Suprapubic skin (tissue), 4 donors: Measurements from ENCODE around the gene NT5C3A. TPM values are rescaled to one million over a fixed set of nuclear protein-coding genes. Genes with fewer than 3 reads are reported as not detected.
"Not testable (repeated sequence)": the region's sequence is repeated elsewhere in the genome, so short reads cannot be mapped to it uniquely, and the experiment has no call there.

Experiments used
- DNase-seq, 2 donors: peaks; one replicate each; pipeline ENCODE4 v3.0.0-alpha.2; 2019; ENCODE audit warnings: low spot score in 2 of 2
- H3K27ac ChIP-seq: fragments of 200-600 bp; sonication (generic); one replicate; pipeline ENCODE4 v1.5.1; 2019
- H3K27me3 ChIP-seq: fragments of 200-600 bp; sonication (generic); one replicate; pipeline ENCODE4 v1.5.1; 2019
- H3K36me3 ChIP-seq: fragments of 200-600 bp; sonication (generic); one replicate; pipeline ENCODE4 v1.5.1; 2019
- H3K4me1 ChIP-seq: fragments of 200-600 bp; sonication (generic); one replicate; pipeline ENCODE4 v1.5.1; 2019
- H3K4me3 ChIP-seq: fragments of 200-600 bp; sonication (generic); one replicate; pipeline ENCODE4 v1.5.1; 2019; ENCODE audit warnings: mild to moderate bottlenecking
- H3K9me3 ChIP-seq: fragments of 200-600 bp; sonication (generic); one replicate; pipeline ENCODE4 v1.5.1; 2019
- CTCF ChIP-seq, 2 donors: fragments of 200-600 bp in 1 of 2; fragments of 450-650 bp in 1 of 2; sonication (generic) in 1 of 2; IDR thresholded peaks; one replicate each; pipeline ENCODE4 v1.5.1; 2016 to 2019; ENCODE audit warnings: antibody characterized with exemption in 2 of 2, mild to moderate bottlenecking in 1 of 2, moderate library complexity in 1 of 2
- EP300 ChIP-seq: sonication (generic); formaldehyde crosslinking; IDR thresholded peaks from one replicate; pipeline ENCODE4 v1.6.1; 2017; ENCODE audit warnings: antibody characterized with exemption
- POLR2A ChIP-seq, 2 donors: fragments of 450-650 bp; IDR thresholded peaks; one replicate each; pipeline ENCODE4 v1.6.1; 2017; ENCODE audit warnings: antibody characterized with exemption in 2 of 2, mild to moderate bottlenecking in 2 of 2, moderate library complexity in 2 of 2
- POLR2AphosphoS5 ChIP-seq, 3 donors: sonication (generic); formaldehyde crosslinking; IDR thresholded peaks; one replicate each; pipeline ENCODE4 v1.6.1; 2017; ENCODE audit warnings: antibody characterized with exemption in 3 of 3
- WGBS: methylation state at CpG from one replicate; pipeline ENCODE4 v1.1.5; 2018; 5-methylcytosine and 5-hydroxymethylcytosine counted together
- total RNA-seq, 4 donors: library from RNA; depleted of rRNA; stranded (reverse); fragments of >200 nt; gene quantifications; one replicate each; pipeline ENCODE4 v1.1.0, GENCODE V29; 2016

NT5C3A gene
- total RNA-seq, 4 donors from 2014 or later: 26.3 to 51.9 (median 37.2) TPM

GRCh38 chr7:33024189-33024757 is 38.3 kb downstream of the NT5C3A start:
- Histone ChIP-seq H3K9me3 (no peaks in the 10 kb centered on the region), H3K4me1 (no peaks in the 10 kb centered on the region), H3K27me3 (no peaks in the 10 kb centered on the region), H3K4me3 (no peak overlapping the region), H3K27ac (no peak overlapping the region), H3K36me3 (peaks cover 56% of the 10 kb centered on the region)
- TF ChIP-seq POLR2A (IDR thresholded peaks at IDR 0.05) (no peak), POLR2AphosphoS5 (IDR thresholded peaks at IDR 0.05) (no peak), CTCF (IDR thresholded peaks at IDR 0.05) (no peak), EP300 (no peak)
- WGBS: 94% methylated on average over 4 of the region's 4 CpGs
- DNase-seq: no peak

GRCh38 chr7:33012364-33012763 is 50.2 kb downstream of the NT5C3A start:
- no peak for TF ChIP-seq EP300
- no peak for TF ChIP-seq CTCF (IDR thresholded peaks at IDR 0.05)
- TF ChIP-seq POLR2A (IDR thresholded peaks at IDR 0.05): no peak
- no peak for TF ChIP-seq POLR2AphosphoS5 (IDR thresholded peaks at IDR 0.05)
- no peak overlapping the region for H3K4me3 ChIP-seq
- H3K9me3 ChIP-seq: no peaks in the 10 kb centered on the region
- DNase-seq: no peak
- H3K27me3 ChIP-seq: no peaks in the 10 kb centered on the region
- H3K27ac ChIP-seq: no peak overlapping the region
- peaks cover 43% of the 10 kb centered on the region for H3K36me3 ChIP-seq
- H3K4me1 ChIP-seq: no peaks in the 10 kb centered on the region

GRCh38 chr7:33009734-33010133 is 52.8 kb downstream of the NT5C3A start:
- DNase-seq: no peak
- Histone ChIP-seq H3K36me3 (peaks cover 37% of the 10 kb centered on the region), H3K4me1 (no peaks in the 10 kb centered on the region), H3K9me3 (no peaks in the 10 kb centered on the region), H3K27ac (no peak overlapping the region), H3K27me3 (no peaks in the 10 kb centered on the region), H3K4me3 (no peak overlapping the region)
- no peak for TF ChIP-seq POLR2AphosphoS5 (IDR thresholded peaks at IDR 0.05)
- TF ChIP-seq EP300: no peak
- no peak for TF ChIP-seq POLR2A (IDR thresholded peaks at IDR 0.05)
- TF ChIP-seq CTCF (IDR thresholded peaks at IDR 0.05): no peak
- WGBS: 94% methylated on average over 2 of the region's 2 CpGs

- H3K36me3 ChIP-seq: peaks cover 41% of the 10 kb centered on the region
- not testable (repeated sequence) for H3K9me3 ChIP-seq, H3K27ac ChIP-seq, H3K27me3 ChIP-seq, H3K4me3 ChIP-seq, H3K4me1 ChIP-seq, DNase-seq
- 93% methylated on average over 4 of the region's 4 CpGs for WGBS
Observed at GRCh38 chr7:33005690-33006089, 56.9 kb downstream of the NT5C3A start.

GRCh38 chr7:33005193-33005592 is 57.4 kb downstream of the NT5C3A start:
- 96% methylated on average over 7 of the region's 8 CpGs for WGBS
- not testable (repeated sequence) for H3K4me1 ChIP-seq, H3K9me3 ChIP-seq, DNase-seq, H3K4me3 ChIP-seq, H3K27ac ChIP-seq, H3K27me3 ChIP-seq
- peaks cover 41% of the 10 kb centered on the region for H3K36me3 ChIP-seq

GRCh38 chr7:33004104-33004616 is 58.4 kb downstream of the NT5C3A start:
- H3K27ac ChIP-seq, H3K27me3 ChIP-seq, H3K9me3 ChIP-seq, H3K4me1 ChIP-seq, DNase-seq, H3K4me3 ChIP-seq: not testable (repeated sequence)
- H3K36me3 ChIP-seq: peaks cover 41% of the 10 kb centered on the region
- 88% methylated on average over 10 of the region's 10 CpGs for WGBS

GRCh38 chr7:33003111-33003510 is 59.5 kb downstream of the NT5C3A start:
- H3K4me3 ChIP-seq, H3K4me1 ChIP-seq, H3K9me3 ChIP-seq, H3K27ac ChIP-seq, DNase-seq, H3K27me3 ChIP-seq: not testable (repeated sequence)
- H3K36me3 ChIP-seq: peaks cover 38% of the 10 kb centered on the region

GRCh38 chr7:32999380-32999779 is 63.2 kb downstream of the NT5C3A start:
- not testable (repeated sequence) for H3K9me3 ChIP-seq, DNase-seq, H3K27me3 ChIP-seq, H3K4me3 ChIP-seq, H3K27ac ChIP-seq
- H3K36me3 ChIP-seq: peaks cover 19% of the 10 kb centered on the region
- 33% methylated on average over 4 of the region's 4 CpGs for WGBS
- peaks cover 15% of the 10 kb centered on the region for H3K4me1 ChIP-seq

- Histone ChIP-seq H3K27ac (peak overlapping the region; percentile 58), H3K4me1 (peaks cover 15% of the 10 kb centered on the region), H3K4me3 (peak overlapping the region; percentile 13), H3K36me3 (peaks cover 11% of the 10 kb centered on the region)
- not testable (repeated sequence) for H3K27me3 ChIP-seq, H3K9me3 ChIP-seq
- peak in 1 of 2 donors; percentile 66 for DNase-seq
- WGBS: 6% methylated on average over 13 of the region's 14 CpGs
Observed at GRCh38 chr7:32998361-32999171, 64.0 kb downstream of the NT5C3A start.

- Histone ChIP-seq H3K4me1 (peaks cover 15% of the 10 kb centered on the region), H3K27ac (peak overlapping the region; percentile 58)
- not testable (repeated sequence) for H3K4me3 ChIP-seq, H3K27me3 ChIP-seq, H3K9me3 ChIP-seq, H3K36me3 ChIP-seq, DNase-seq
- 48% methylated on average over 2 of the region's 4 CpGs for WGBS
Observed at GRCh38 chr7:32997956-32998355, 64.6 kb downstream of the NT5C3A start.
